HG02852 (cell line): Measurements from ENCODE around the gene CD72.
"Not testable (repeated sequence)": the region's sequence is repeated elsewhere in the genome, so short reads cannot be mapped to it uniquely, and the experiment has no call there.

Experiments
- ATAC-seq: cut with Tn5 transposase; IDR thresholded peaks from one replicate; pipeline ENCODE4 v1.9.1; 2021; ENCODE audit warnings: mild to moderate bottlenecking, moderate library complexity; ENCODE audit not compliant: unreplicated experiment

CD72 gene

GRCh38 chr9:35618854-35619799 lies 914 bp upstream of the CD72 start:
- ATAC-seq, result peak; percentile 43

GRCh38 chr9:35617548-35617947 lies 665 bp downstream of the CD72 start:
- ATAC-seq, result no peak

- peak; percentile 40 for ATAC-seq
Observed at GRCh38 chr9:35616681-35617459, 1.3 kb downstream of the CD72 start.

DNA sequence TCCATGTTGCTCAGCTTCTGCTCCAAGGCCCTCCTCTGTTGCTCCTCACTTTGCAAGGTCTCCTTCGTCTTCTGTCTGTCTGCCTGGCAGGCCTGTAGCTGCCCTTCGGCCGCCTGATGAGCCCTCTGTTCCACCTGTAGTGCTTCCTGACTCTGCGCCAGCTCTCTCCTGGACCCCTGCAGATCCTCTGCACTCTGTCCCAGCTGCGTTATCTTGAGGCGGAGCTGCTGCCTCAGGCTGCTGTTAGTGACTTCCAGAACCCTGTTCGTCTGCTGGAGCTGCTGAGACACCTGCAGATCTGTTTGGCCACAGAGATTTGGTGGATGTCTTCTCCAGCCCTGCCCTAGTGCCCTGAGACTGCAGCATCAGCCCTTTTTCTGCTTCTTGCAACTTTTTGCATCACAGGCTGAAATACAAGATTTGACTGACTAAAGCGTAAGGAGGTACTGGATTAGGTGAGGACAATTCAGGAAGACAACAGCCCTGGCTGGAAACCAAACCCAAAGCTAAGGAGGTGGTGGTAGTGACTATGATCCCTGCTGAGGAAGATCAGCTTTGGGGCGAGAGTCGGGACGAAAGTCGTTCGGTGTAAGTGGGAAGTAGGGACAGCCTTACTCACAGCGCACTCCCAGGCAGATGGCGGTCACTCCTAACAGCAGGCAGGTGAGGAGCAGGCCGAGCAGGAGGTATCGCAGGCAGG lies 2.1 kb downstream of the CD72 start:
- no peak for ATAC-seq

- ATAC-seq, result no peak
Observed at GRCh38 chr9:35612843-35613242, 5.4 kb downstream of the CD72 start.

DNA sequence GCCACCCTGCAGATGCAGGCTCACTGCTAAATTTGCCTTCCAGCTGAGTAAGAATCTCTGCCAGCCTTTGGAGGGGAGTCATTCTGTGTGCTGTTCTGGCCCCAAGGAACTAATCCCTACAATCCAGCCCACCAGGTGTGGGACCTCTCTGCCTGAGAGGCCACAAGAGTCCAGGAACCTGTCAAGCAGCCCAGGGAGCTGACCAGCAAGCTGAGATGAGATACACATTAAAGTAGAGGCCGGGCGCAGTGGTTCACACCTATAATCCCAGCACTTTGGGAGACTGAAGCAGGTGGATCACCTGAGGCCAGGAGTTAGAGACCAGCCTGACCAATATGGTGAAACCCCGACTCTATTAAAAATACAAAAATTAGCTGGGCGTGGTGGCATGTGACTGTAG lies 6.1 kb downstream of the CD72 start:
- ATAC-seq, result not testable (repeated sequence)

DNA sequence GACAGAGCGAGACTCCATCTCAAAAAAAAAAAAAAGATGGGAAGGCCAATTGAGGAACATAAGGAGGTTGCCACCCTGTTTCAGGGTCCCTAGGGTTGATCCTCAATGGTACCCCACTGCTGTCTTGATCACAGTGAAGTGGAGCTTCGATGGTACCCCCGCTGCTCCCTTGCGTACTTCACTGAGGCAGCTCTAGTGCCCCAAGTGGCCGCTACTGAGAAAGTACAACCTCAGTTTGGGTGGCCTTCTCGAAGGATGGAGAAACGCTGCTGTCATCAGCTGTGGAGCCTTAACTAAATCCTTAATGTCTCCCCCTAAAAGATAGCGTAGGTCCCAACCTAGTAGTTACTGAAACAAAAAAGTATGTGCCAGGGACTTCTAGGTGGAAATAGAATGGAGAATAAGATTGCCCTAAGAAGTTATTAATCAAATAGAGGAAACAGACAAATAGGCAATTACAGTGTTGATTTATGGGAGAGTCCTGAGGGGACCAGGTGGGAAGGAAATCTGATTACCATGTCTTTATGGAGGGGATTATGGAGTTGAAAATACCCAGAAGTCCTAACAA lies 6.9 kb downstream of the CD72 start:
- ATAC-seq, result no peak

GRCh38 chr9:35609820-35610163 lies 8.4 kb downstream of the CD72 start:
- no peak for ATAC-seq

- ATAC-seq, result no peak
Observed at GRCh38 chr9:35609001-35609819, 9.0 kb downstream of the CD72 start.

DNA sequence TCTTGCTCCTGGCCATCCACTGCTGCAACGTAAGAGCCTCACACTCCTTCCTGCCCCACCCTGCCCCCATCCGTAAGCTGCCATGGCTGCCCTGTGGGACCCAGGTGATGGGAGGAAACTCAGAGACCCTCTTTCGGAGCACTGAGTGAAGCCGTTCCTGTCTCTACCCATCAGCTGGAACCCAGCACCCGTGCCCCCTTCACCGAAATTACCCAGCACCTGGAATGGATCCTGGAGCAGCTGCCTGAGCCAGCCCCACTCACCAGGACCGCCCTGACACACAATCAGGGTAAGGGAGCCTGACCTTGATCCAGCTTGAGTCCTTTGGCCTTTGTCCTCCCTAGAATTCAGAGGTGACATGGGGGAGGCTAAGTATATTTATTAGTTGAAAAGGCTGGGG lies 10.0 kb downstream of the CD72 start:
- no peak for ATAC-seq

- no peak for ATAC-seq
Observed at GRCh38 chr9:35606726-35607125, 11.5 kb downstream of the CD72 start.

DNA sequence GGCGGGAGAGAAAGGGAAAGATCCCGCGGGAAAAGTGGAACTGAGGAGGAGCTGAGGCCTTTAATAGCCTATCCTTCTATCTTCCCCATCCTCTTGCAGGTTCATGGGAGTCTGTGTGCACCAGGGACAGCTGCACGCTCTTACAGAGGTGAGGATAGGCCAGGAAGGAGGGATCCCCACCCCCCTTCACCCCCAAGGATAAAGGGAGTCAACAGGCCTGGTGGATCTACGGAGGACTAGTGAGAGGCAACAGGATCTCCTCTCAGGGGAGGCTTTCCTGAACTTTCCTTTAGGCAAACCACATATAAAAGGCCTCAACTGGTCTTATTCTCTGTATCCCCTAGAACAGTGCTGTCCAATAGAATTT lies 12.1 kb downstream of the CD72 start:
- no peak for ATAC-seq

DNA sequence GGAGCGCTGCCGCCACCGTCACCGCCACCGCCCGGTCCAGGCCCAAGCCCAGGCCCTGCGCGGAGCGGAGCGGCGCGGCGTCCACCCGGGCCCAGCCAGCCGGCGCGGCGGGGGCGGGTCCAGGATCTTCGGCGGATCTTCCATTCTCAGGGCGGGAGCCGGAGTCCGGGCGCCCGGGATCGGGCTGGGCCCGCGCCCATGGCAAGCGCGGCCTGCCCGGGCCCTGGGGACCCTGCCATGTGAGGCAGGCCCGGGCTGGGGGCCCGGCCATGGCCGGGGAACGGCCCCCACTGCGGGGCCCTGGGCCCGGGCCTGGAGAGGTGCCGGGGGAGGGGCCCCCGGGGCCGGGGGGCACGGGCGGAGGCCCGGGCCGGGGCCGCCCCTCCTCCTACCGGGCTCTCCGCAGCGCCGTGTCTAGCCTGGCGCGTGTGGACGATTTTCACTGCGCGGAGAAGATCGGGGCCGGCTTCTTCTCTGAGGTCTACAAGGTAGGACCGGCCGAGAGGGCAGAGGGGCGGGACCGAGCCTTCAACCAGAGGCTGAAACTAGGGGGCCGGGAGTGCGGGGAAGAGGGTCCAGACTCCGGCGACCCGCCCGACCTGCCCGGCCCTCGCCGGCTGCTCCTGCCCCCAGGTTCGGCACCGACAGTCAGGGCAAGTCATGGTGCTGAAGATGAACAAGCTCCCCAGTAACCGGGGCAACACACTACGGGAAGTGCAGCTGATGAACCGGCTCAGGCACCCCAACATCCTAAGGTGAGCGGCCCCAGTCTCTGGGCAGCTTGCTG lies 12.7 kb downstream of the CD72 start:
- ATAC-seq, result peak; percentile 18

- ATAC-seq, result peak; percentile 47
Observed at GRCh38 chr9:35604578-35605350, 13.4 kb downstream of the CD72 start, which contains the start of gene TESK1. Gene TESK1 (plus strand): TSS chr9:35605262. CDS start chr9:35605620, 358 bp downstream.

DNA sequence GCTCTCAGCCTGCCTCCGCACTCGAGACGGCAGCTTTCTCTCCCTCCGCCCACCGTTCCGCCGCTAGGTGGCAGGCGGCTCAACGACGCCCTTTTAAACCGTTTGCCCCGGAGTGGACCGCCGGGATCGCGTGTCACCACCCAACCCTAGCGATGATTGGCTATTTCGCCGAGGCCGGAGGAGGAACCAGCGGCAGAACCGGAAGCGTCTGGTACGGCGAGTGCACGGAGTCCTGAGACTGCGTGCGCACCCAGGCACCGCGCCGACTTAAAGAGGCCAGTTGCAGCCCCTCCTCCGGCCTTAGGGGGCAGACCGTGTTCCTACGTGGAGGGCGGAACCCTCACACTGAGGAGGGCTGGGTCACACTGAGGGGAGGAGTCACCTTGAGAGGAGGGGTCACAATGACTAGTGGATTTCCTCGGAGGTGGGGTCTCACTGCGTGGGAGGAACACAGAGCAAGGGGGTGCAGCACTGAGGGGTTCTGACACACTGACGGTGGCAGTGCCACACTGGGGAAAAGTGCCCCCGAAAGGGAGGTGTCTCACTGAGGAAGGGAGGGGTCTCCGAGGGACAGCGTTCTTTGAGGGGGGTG lies 14.1 kb downstream of the CD72 start:
- peak; percentile 83 for ATAC-seq

- no peak for ATAC-seq
Observed at GRCh38 chr9:35603506-35603985, 14.7 kb downstream of the CD72 start.

- ATAC-seq, result no peak
Observed at GRCh38 chr9:35599763-35600604, 18.2 kb downstream of the CD72 start.
